CD14-positive monocyte (primary cell): Measurements from ENCODE around the gene MSTN. TPM values are rescaled to one million over a fixed set of nuclear protein-coding genes. Genes with fewer than 3 reads are reported as not detected.

Experiments
- DNase-seq, 3 donors: peaks; one replicate each; pipeline ENCODE4 v3.0.0-alpha.2; 2011 to 2022
- H2AFZ ChIP-seq: 2 replicates; pipeline ENCODE4 v1.6.0; 2012; ENCODE audit warnings: mild to moderate bottlenecking, low read depth, low read length, inconsistent platforms; ENCODE audit not compliant: insufficient read depth, poor library complexity, severe bottlenecking
- H3K27ac ChIP-seq, 2 donors: 1 replicate in 1 of 2; 2 replicates in 1 of 2; pipeline ENCODE4 v1.5.1; 2012 to 2013; ENCODE audit warnings: low read length in 2 of 2, control low read depth in 1 of 2, inconsistent platforms in 1 of 2, low read depth in 1 of 2, mild to moderate bottlenecking in 1 of 2
- H3K27me3 ChIP-seq, 2 donors: one replicate each; pipeline versions ENCODE4 v1.6.0 to v1.6.1; 2011 to 2013; ENCODE audit warnings: low read length in 2 of 2; ENCODE audit not compliant: control insufficient read depth in 2 of 2, insufficient read depth in 2 of 2
- H3K36me3 ChIP-seq, 2 donors: replicated peaks in 1 of 2; 1 replicate in 1 of 2; 2 replicates in 1 of 2; pipeline versions ENCODE4 v1.5.1 to v1.6.1; 2012 to 2013; ENCODE audit warnings: low read length in 2 of 2, control low read depth in 1 of 2, inconsistent platforms in 1 of 2, mild to moderate bottlenecking in 1 of 2; ENCODE audit not compliant: insufficient read depth in 2 of 2, control insufficient read depth in 1 of 2
- H3K4me1 ChIP-seq, 2 donors: 1 replicate in 1 of 2; 2 replicates in 1 of 2; pipeline versions ENCODE4 v1.5.1 to v1.6.1; 2012 to 2013; ENCODE audit warnings: low read length in 2 of 2, control low read depth in 1 of 2, inconsistent platforms in 1 of 2, mild to moderate bottlenecking in 1 of 2, moderate library complexity in 1 of 2; ENCODE audit not compliant: insufficient read depth in 2 of 2, control insufficient read depth in 1 of 2
- H3K4me2 ChIP-seq: replicated peaks from 2 replicates; pipeline ENCODE3; 2012; ENCODE audit warnings: low read length, moderate library complexity, mild to moderate bottlenecking; ENCODE audit not compliant: poor library complexity, severe bottlenecking; ENCODE audit errors: extremely low read depth
- H3K4me3 ChIP-seq, 3 experiments: fragments of 200-600 bp in 1 of 3; sonication (generic) in 1 of 3; replicated peaks in 1 of 3; 1 replicate in 2 of 3; 2 replicates in 1 of 3; pipeline ENCODE4 v1.5.1; 2011 to 2013; ENCODE audit warnings: low read length in 3 of 3, mild to moderate bottlenecking in 3 of 3, control low read depth in 2 of 3, low read depth in 2 of 3, inconsistent platforms in 1 of 3, moderate library complexity in 1 of 3
- H3K79me2 ChIP-seq: 2 replicates; pipeline ENCODE4 v1.6.0; 2012; ENCODE audit warnings: mild to moderate bottlenecking, control low read depth, inconsistent platforms, low read length, moderate library complexity; ENCODE audit not compliant: insufficient read depth
- H3K9ac ChIP-seq: 2 replicates; pipeline ENCODE4 v1.6.0; 2017; ENCODE audit warnings: low read length, mild to moderate bottlenecking; ENCODE audit not compliant: insufficient read depth, poor library complexity, severe bottlenecking
- H3K9me3 ChIP-seq, 2 donors: replicated peaks in 1 of 2; 1 replicate in 1 of 2; 2 replicates in 1 of 2; pipeline versions ENCODE4 v1.5.1 to v1.6.1; 2012 to 2013; ENCODE audit warnings: low read length in 2 of 2, control low read depth in 1 of 2; ENCODE audit not compliant: control insufficient read depth in 1 of 2, insufficient read depth in 1 of 2
- H4K20me1 ChIP-seq: 2 replicates; pipeline ENCODE4 v1.6.0; 2012; ENCODE audit warnings: mild to moderate bottlenecking, low read length, control low read depth, moderate library complexity; ENCODE audit not compliant: insufficient read depth
- H3K27ac Mint-ChIP-seq, 7 donors: one replicate each; pipeline ENCODE4 v1.8.0; 2020; ENCODE audit warnings: mild to moderate bottlenecking in 7 of 7, mixed read lengths in 7 of 7, moderate library complexity in 6 of 7, inconsistent platforms in 2 of 7
- H3K27me3 Mint-ChIP-seq, 3 donors: one replicate each; pipeline ENCODE4 v1.8.0; 2021 to 2022; ENCODE audit warnings: low read depth in 3 of 3, mild to moderate bottlenecking in 3 of 3, mixed read lengths in 3 of 3, moderate library complexity in 3 of 3, inconsistent platforms in 1 of 3
- H3K36me3 Mint-ChIP-seq, 2 donors: one replicate each; pipeline ENCODE4 v1.8.0; 2020; ENCODE audit warnings: mixed read lengths in 2 of 2, inconsistent platforms in 1 of 2, mild to moderate bottlenecking in 1 of 2
- H3K4me1 Mint-ChIP-seq: one replicate; pipeline ENCODE4 v1.8.0; 2020; ENCODE audit warnings: mild to moderate bottlenecking, mixed read lengths
- H3K4me3 Mint-ChIP-seq, 2 donors: one replicate each; pipeline ENCODE4 v1.8.0; 2020; ENCODE audit warnings: mild to moderate bottlenecking in 2 of 2, mixed read lengths in 2 of 2, moderate library complexity in 1 of 2
- H3K9me3 Mint-ChIP-seq, 7 donors: one replicate each; pipeline ENCODE4 v1.8.0; 2020 to 2022; ENCODE audit warnings: mixed read lengths in 7 of 7, mild to moderate bottlenecking in 6 of 7, moderate library complexity in 6 of 7, inconsistent platforms in 2 of 7
- CTCF ChIP-seq: fragments of 200-600 bp; IDR thresholded peaks from one replicate; pipeline ENCODE4 v1.8.0; 2022; ENCODE audit warnings: antibody characterized with exemption, mild to moderate bottlenecking
- WGBS: methylation state at CpG from one replicate; pipeline ENCODE4 v1.1.5; 2013; ENCODE audit warnings: missing lambda C conversion rate; ENCODE audit not compliant: insufficient coverage; 5-methylcytosine and 5-hydroxymethylcytosine counted together
- intact Hi-C, 2 donors: fragments of 100-400 bp; cut with micrococcal nuclease; formaldehyde crosslinking; loops; one replicate each; pipeline versions ENCODE4 v1.15.0 to v1.15.1; 2023
- polyA plus RNA-seq, 3 donors: library from polyadenylated mRNA; depleted of rRNA in 1 of 3; unstranded in 2 of 3; stranded (reverse) in 1 of 3; fragments of 300-500 nt in 2 of 3; fragments of >200 nt in 1 of 3; fragmentation: Illumina TruSeq in 2 of 3; gene quantifications; 1 replicate in 2 of 3; 2 replicates in 1 of 3; pipeline ENCODE4 v1.2.3, GENCODE V29; 2012 to 2021

MSTN gene
- polyA plus RNA-seq, 3 donors = not detected

DNA sequence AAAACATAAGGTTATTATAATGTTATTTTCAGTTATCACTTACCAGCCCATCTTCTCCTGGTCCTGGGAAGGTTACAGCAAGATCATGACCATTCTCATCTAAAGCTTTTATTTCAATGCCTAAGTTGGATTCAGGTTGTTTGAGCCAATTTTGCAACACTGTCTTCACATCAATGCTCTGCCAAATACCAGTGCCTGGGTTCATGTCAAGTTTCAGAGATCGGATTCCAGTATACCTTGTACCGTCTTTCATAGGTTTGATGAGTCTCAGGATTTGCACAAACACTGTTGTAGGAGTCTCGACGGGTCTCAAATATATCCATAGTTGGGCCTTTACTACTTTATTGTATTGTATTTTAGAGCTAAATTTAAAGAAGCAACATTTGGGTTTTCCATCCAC is 2.5 kb downstream of the MSTN start:
- Histone ChIP-seq H3K79me2 (no peaks in the 10 kb centered on the region), H3K36me3 (no peaks in the 10 kb centered on the region), H4K20me1 (no peaks in the 10 kb centered on the region), H3K4me1 (no peaks in the 10 kb centered on the region), H3K27ac (no peak overlapping the region), H3K9me3 (no peaks in the 10 kb centered on the region), H3K4me3 (no peak overlapping the region), H3K4me2 (no peak overlapping the region), H3K27me3 (no peaks in the 10 kb centered on the region), H3K9ac (no peak overlapping the region), H2AFZ (no peak overlapping the region)
- Mint-ChIP-seq H3K4me1 (no peaks in the 10 kb centered on the region), H3K4me3 (no peak overlapping the region), H3K36me3 (no peaks in the 10 kb centered on the region), H3K27me3 (no peaks in the 10 kb centered on the region), H3K9me3 (no peaks in the 10 kb centered on the region), H3K27ac (no peak overlapping the region)
- TF ChIP-seq CTCF = no peak
- DNase-seq = no peak
- WGBS = no CpG with 5 or more reads among the region's 4 CpGs
- intact Hi-C loops = no loop called here

DNA sequence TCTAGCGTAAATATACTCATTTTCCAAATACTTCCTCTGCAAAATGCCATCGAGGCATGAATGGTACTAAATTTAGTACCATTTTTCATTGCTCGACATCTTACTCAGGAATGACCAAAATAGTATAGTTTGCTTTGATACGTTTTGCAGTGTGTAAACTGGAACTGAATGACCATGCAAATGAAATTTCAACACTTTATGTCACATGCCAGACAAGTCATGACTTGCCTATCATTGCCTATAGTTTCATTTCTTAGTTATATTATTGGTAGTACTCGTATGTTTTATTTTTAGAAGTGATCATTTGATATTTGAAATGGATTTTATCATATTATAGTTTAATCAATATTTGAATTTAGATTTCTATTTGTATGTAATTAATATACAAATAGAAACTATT is 9.1 kb downstream of the MSTN start:
- H3K27me3 Mint-ChIP-seq = no peaks in the 10 kb centered on the region
- WGBS = no CpG with 5 or more reads among the region's 5 CpGs
- Histone ChIP-seq H4K20me1 (no peaks in the 10 kb centered on the region), H3K79me2 (no peaks in the 10 kb centered on the region), H3K27me3 (no peaks in the 10 kb centered on the region), H3K9me3 (no peaks in the 10 kb centered on the region), H3K9ac (no peak overlapping the region), H3K4me3 (no peak overlapping the region), H3K4me1 (no peaks in the 10 kb centered on the region), H2AFZ (no peak overlapping the region), H3K4me2 (no peak overlapping the region), H3K36me3 (no peaks in the 10 kb centered on the region), H3K27ac (no peak overlapping the region)
- no peak for TF ChIP-seq CTCF
- H3K4me3 Mint-ChIP-seq = no peak overlapping the region
- H3K36me3 Mint-ChIP-seq = no peaks in the 10 kb centered on the region
- no peak for DNase-seq
- H3K27ac Mint-ChIP-seq = no peak overlapping the region
- intact Hi-C loops = no loop called here
- no peaks in the 10 kb centered on the region for H3K9me3 Mint-ChIP-seq
- no peaks in the 10 kb centered on the region for H3K4me1 Mint-ChIP-seq
